H1 (cell line): ENCODE data around the gene CCDC192. TPM values are rescaled to one million over a fixed set of nuclear protein-coding genes. Genes with fewer than 3 reads are reported as not detected.
"Not testable (repeated sequence)": the region's sequence is repeated elsewhere in the genome, so short reads cannot be mapped to it uniquely, and the experiment has no call there.

ENCODE experiments used
- CTCF ChIA-PET: fragments of 300-600 bp; sonication (Branson Sonifier 250); formaldehyde crosslinking; loops from one replicate; lab custom pipeline; 2021; ENCODE audit not compliant: partially characterized antibody; lab: Charles Lee
- POLR2A ChIA-PET: fragments of 300-600 bp; sonication (Branson Sonifier 250); formaldehyde crosslinking; loops from one replicate; lab custom pipeline; 2021; ENCODE audit warnings: inconsistent platforms; ENCODE audit not compliant: partially characterized antibody; lab: Charles Lee
- DNase-seq, 2 experiments: peaks; one replicate each; pipeline versions ENCODE4 v3.0.0 to v3.0.0-alpha.2; 2010 to 2022; ENCODE audit warnings: low spot score in 2 of 2, low read depth in 1 of 2, mixed read lengths in 1 of 2
- FAIRE-seq: peaks from 2 replicates; lab custom pipeline; 2011; peaks lifted over from hg19 to GRCh38; lab: Jason Lieb, UNC
- H2AFZ ChIP-seq: 2 replicates; pipeline ENCODE4 v1.8.1; 2012; ENCODE audit warnings: low read length, inconsistent platforms
- H2AK5ac ChIP-seq: 2 replicates; pipeline ENCODE4 v1.6.1; 2013; ENCODE audit warnings: low read depth, low read length
- H2BK120ac ChIP-seq: replicated peaks from 2 replicates; pipeline ENCODE3; 2013; ENCODE audit warnings: low read depth, low read length, inconsistent platforms
- H2BK12ac ChIP-seq: 2 replicates; pipeline ENCODE4 v1.6.1; 2013; ENCODE audit warnings: low read depth, low read length
- H2BK15ac ChIP-seq: 2 replicates; pipeline ENCODE4 v1.6.1; 2013; ENCODE audit warnings: low read length
- H2BK20ac ChIP-seq: 2 replicates; pipeline ENCODE4 v1.6.1; 2013; ENCODE audit warnings: low read length
- H2BK5ac ChIP-seq: 2 replicates; pipeline ENCODE4 v1.6.1; 2013; ENCODE audit warnings: low read depth, low read length
- H3K14ac ChIP-seq: 2 replicates; pipeline ENCODE4 v1.6.1; 2013; ENCODE audit warnings: inconsistent platforms; ENCODE audit not compliant: insufficient read length
- H3K18ac ChIP-seq: 2 replicates; pipeline ENCODE4 v1.6.1; 2013; ENCODE audit warnings: low read length; ENCODE audit errors: extremely low read depth
- H3K23ac ChIP-seq: 2 replicates; pipeline ENCODE4 v1.6.1; 2013; ENCODE audit warnings: inconsistent platforms; ENCODE audit not compliant: insufficient read length
- H3K23me2 ChIP-seq: 2 replicates; pipeline ENCODE4 v1.6.1; 2013; ENCODE audit warnings: low read depth, low read length
- H3K27ac ChIP-seq: 2 replicates; pipeline ENCODE4 v1.6.1; 2011; ENCODE audit warnings: low read depth, low read length, inconsistent platforms
- H3K27me3 ChIP-seq, 4 experiments: replicated peaks in 1 of 4; 1 replicate in 1 of 4; 2 replicates in 3 of 4; pipeline versions ENCODE4 v1.6.1 to v1.8.1; 2011 to 2013; ENCODE audit warnings: low read length in 3 of 4, mild to moderate bottlenecking in 3 of 4, inconsistent platforms in 2 of 4, mixed read lengths in 2 of 4, moderate library complexity in 1 of 4; ENCODE audit not compliant: control insufficient read depth in 3 of 4, insufficient read depth in 3 of 4; ENCODE audit errors: extremely low read depth in 1 of 4
- H3K36me3 ChIP-seq, 4 experiments: 2 replicates each; pipeline versions ENCODE4 v1.6.1 to v1.8.1; 2011 to 2013; ENCODE audit warnings: mild to moderate bottlenecking in 4 of 4, low read length in 3 of 4, moderate library complexity in 2 of 4, control low read depth in 1 of 4, inconsistent platforms in 1 of 4; ENCODE audit not compliant: insufficient read depth in 4 of 4, control insufficient read depth in 2 of 4
- H3K4ac ChIP-seq: replicated peaks from 2 replicates; pipeline ENCODE3; 2013; ENCODE audit warnings: low read length, low read depth, mixed read lengths, inconsistent platforms; ENCODE audit not compliant: insufficient read length
- H3K4me1 ChIP-seq, 4 experiments: replicated peaks in 1 of 4; 1 replicate in 1 of 4; 2 replicates in 3 of 4; pipeline versions ENCODE4 v1.6.1 to v1.8.1; 2011 to 2013; ENCODE audit warnings: low read length in 3 of 4, inconsistent platforms in 2 of 4, mixed read lengths in 1 of 4; ENCODE audit not compliant: insufficient read depth in 4 of 4, control insufficient read depth in 3 of 4
- H3K4me2 ChIP-seq, 2 experiments: 2 replicates each; pipeline versions ENCODE4 v1.6.1 to v1.8.1; 2011 to 2013; ENCODE audit warnings: low read depth in 2 of 2, low read length in 2 of 2, control low read depth in 1 of 2, inconsistent platforms in 1 of 2, mild to moderate bottlenecking in 1 of 2; ENCODE audit not compliant: insufficient read depth in 1 of 2
- H3K4me3 ChIP-seq, 4 experiments: fragments of 200-600, 300-600 bp in 1 of 4; sonication (generic), shearing (Covaris generic), sonication (Bioruptor Twin) in 1 of 4; 2 replicates each; pipeline versions ENCODE4 v1.5.1 to v1.8.1; 2011 to 2016; ENCODE audit warnings: low read length in 4 of 4, low read depth in 3 of 4, control low read depth in 2 of 4, inconsistent platforms in 2 of 4, mild to moderate bottlenecking in 2 of 4, mixed read lengths in 1 of 4, moderate library complexity in 1 of 4; ENCODE audit not compliant: insufficient read depth in 2 of 4; ENCODE audit errors: extremely low read depth in 1 of 4
- H3K56ac ChIP-seq: replicated peaks from 2 replicates; pipeline ENCODE3; 2013; ENCODE audit warnings: low read depth, mild to moderate bottlenecking, mixed read lengths, low read length, inconsistent platforms; ENCODE audit not compliant: insufficient read length
- H3K79me1 ChIP-seq: 2 replicates; pipeline ENCODE4 v1.6.1; 2013; ENCODE audit warnings: low read depth, low read length, control low read depth
- H3K79me2 ChIP-seq, 2 experiments: 2 replicates each; pipeline versions ENCODE4 v1.6.1 to v1.8.1; 2012 to 2013; ENCODE audit warnings: low read length in 2 of 2, mild to moderate bottlenecking in 2 of 2, inconsistent platforms in 1 of 2; ENCODE audit not compliant: insufficient read depth in 2 of 2, control insufficient read depth in 1 of 2
- H3K9ac ChIP-seq, 4 experiments: replicated peaks in 1 of 4; 1 replicate in 1 of 4; 2 replicates in 3 of 4; pipeline versions ENCODE4 v1.6.1 to v1.8.1; 2011 to 2013; ENCODE audit warnings: low read depth in 3 of 4, low read length in 3 of 4, control low read depth in 2 of 4, mild to moderate bottlenecking in 2 of 4, moderate library complexity in 2 of 4, inconsistent platforms in 1 of 4; ENCODE audit errors: extremely low read depth in 1 of 4
- H3K9me3 ChIP-seq, 2 experiments: 2 replicates each; pipeline versions ENCODE4 v1.6.1 to v1.8.1; 2012 to 2013; ENCODE audit warnings: mild to moderate bottlenecking in 2 of 2, moderate library complexity in 2 of 2, control low read depth in 1 of 2, inconsistent platforms in 1 of 2, low read depth in 1 of 2, low read length in 1 of 2, mixed read lengths in 1 of 2; ENCODE audit not compliant: insufficient read depth in 2 of 2
- H4K20me1 ChIP-seq, 2 experiments: replicated peaks in 1 of 2; 2 replicates each; pipeline versions ENCODE3 to v1.8.1; 2011 to 2013; ENCODE audit warnings: inconsistent platforms in 2 of 2, low read length in 2 of 2, mild to moderate bottlenecking in 1 of 2; ENCODE audit not compliant: insufficient read depth in 2 of 2, control insufficient read depth in 1 of 2
- H4K5ac ChIP-seq: 2 replicates; pipeline ENCODE4 v1.6.1; 2013; ENCODE audit warnings: low read length, low read depth, mixed read lengths, inconsistent platforms; ENCODE audit not compliant: insufficient read length
- H4K8ac ChIP-seq: 2 replicates; pipeline ENCODE4 v1.8.0; 2013; ENCODE audit warnings: mild to moderate bottlenecking, moderate library complexity, low read length, inconsistent platforms; ENCODE audit not compliant: insufficient read depth; ENCODE audit errors: extremely low read depth
- H4K91ac ChIP-seq: replicated peaks from 2 replicates; pipeline ENCODE3; 2013; ENCODE audit warnings: low read length, mixed read lengths, inconsistent platforms; ENCODE audit not compliant: insufficient read length
- WGBS, 2 experiments: shearing (Covaris generic) in 1 of 2; methylation state at CpG; one replicate each; pipeline versions ENCODE4 v1.1.6 to v1.1.7; 2013 to 2015; ENCODE audit warnings: low lambda C conversion rate in 2 of 2, mixed read lengths in 2 of 2, inconsistent platforms in 1 of 2, low coverage in 1 of 2, missing lambda C conversion rate in 1 of 2; ENCODE audit not compliant: insufficient replicate concordance in 2 of 2, insufficient coverage in 1 of 2, insufficient read length in 1 of 2; ENCODE audit errors: extremely low coverage in 1 of 2, missing lambda C conversion rate in 1 of 2; 5-methylcytosine and 5-hydroxymethylcytosine counted together
- polyA plus RNA-seq, 7 experiments: library from polyadenylated mRNA; depleted of rRNA in 3 of 7; stranded (reverse) in 5 of 7; unstranded in 2 of 7; fragments of >200 nt in 5 of 7; fragments of 200-250 nt in 2 of 7; gene quantifications; 1 replicate in 5 of 7; 2 replicates in 1 of 7; 4 replicates in 1 of 7; pipeline versions ENCODE4 v1.2.1 to v1.2.3, GENCODE V29; 2011 to 2013; ENCODE audit warnings: missing spikeins in 2 of 7, mixed read lengths in 2 of 7
- total RNA-seq: library from RNA; stranded (reverse); fragmentation: NEBNext Ultra II Directional; extraction: Animal tissue kit (Norgen Biotek cat#: 25700); gene quantifications from 2 replicates; pipeline ENCODE4 v1.2.1, GENCODE V29; 2021

CCDC192 gene
- total and polyA plus RNA-seq, 2 of the 8 experiments (the other 6 are each of a cell fraction or from before 2014, with no cell fraction given): 0.61 TPM; not detected in 1

- H3K14ac ChIP-seq, H4K5ac ChIP-seq, H3K9me3 ChIP-seq, H4K91ac ChIP-seq, H3K79me2 ChIP-seq, H3K4me1 ChIP-seq, H4K20me1 ChIP-seq, H3K27ac ChIP-seq, DNase-seq, H2BK120ac ChIP-seq, H3K23me2 ChIP-seq, H3K4me2 ChIP-seq, H2BK15ac ChIP-seq, H3K4ac ChIP-seq, CTCF ChIA-PET, H2BK20ac ChIP-seq, H4K8ac ChIP-seq, FAIRE-seq, H3K27me3 ChIP-seq, POLR2A ChIA-PET, H3K36me3 ChIP-seq, H2AK5ac ChIP-seq, H3K4me3 ChIP-seq, H3K79me1 ChIP-seq, H3K23ac ChIP-seq, H2BK12ac ChIP-seq, H3K18ac ChIP-seq, H3K9ac ChIP-seq, H2AFZ ChIP-seq, H2BK5ac ChIP-seq, H3K56ac ChIP-seq: not testable (repeated sequence)
- WGBS, 2 experiments: 63% methylated on average over 4 of the region's 4 CpGs; no CpG with 5 or more reads in 1 of the 2 experiments
These were observed 9.9 kb downstream of the CCDC192 start for GRCh38 chr5:127713083-127713482.
